ENCODE measurements around the gene PCBP3. TPM values are rescaled to one million over a fixed set of nuclear protein-coding genes. Genes with fewer than 3 reads are reported as not detected.

The PCBP3 gene
- total and polyA plus RNA-seq, 2 donors from 2014 or later, result 2.3 to 5.4 TPM

DNA sequence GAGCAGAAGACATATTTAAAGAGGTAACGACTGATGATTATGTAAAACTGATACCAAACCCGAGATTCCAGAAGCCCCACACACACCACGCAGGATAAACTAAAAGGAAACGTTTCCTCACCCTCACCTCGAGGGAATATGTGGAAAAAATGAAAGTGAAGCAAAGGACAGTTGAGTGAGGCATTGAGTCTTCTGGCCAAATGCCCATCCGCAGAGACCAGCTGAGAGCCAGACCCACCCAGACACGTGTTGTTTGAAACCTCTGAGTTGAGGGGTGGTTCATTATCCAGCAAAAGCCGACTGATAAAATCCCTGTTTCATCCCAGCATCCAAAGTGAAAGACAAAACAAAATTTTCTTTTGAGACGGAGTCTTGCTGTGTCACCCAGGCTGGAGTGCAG, 29.6 kb upstream of the PCBP3 start:
- no peaks in the 10 kb centered on the region for H3K4me1 ChIP-seq (ENCODE audit: control insufficient read depth in 2 of 3, insufficient read depth in 2 of 3, low read depth in 1 of 3, low read length in 3 of 3)
- TF ChIP-seq, protein P1, sequence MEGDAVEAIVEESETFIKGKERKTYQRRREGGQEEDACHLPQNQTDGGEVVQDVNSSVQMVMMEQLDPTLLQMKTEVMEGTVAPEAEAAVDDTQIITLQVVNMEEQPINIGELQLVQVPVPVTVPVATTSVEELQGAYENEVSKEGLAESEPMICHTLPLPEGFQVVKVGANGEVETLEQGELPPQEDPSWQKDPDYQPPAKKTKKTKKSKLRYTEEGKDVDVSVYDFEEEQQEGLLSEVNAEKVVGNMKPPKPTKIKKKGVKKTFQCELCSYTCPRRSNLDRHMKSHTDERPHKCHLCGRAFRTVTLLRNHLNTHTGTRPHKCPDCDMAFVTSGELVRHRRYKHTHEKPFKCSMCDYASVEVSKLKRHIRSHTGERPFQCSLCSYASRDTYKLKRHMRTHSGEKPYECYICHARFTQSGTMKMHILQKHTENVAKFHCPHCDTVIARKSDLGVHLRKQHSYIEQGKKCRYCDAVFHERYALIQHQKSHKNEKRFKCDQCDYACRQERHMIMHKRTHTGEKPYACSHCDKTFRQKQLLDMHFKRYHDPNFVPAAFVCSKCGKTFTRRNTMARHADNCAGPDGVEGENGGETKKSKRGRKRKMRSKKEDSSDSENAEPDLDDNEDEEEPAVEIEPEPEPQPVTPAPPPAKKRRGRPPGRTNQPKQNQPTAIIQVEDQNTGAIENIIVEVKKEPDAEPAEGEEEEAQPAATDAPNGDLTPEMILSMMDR (IDR thresholded peaks at IDR 0.05; ENCODE audit: borderline replicate concordance, extremely low read depth, insufficient read depth), result no peak
- no peak overlapping the region for H3K9ac ChIP-seq (ENCODE audit: low read length in 3 of 3)
- intact Hi-C loops (cut with DNase I), result no loop called here
- FAIRE-seq (no peak), DNase-seq (no peak)
- H3K9me3 ChIP-seq (ENCODE audit: control insufficient read depth in 2 of 3, insufficient read depth in 1 of 3, low read length in 3 of 3), result no peaks in the 10 kb centered on the region
- H3K27ac ChIP-seq (ENCODE audit: low read depth in 2 of 2, low read length in 2 of 2), result no peak overlapping the region
- no peaks in the 10 kb centered on the region for H3K36me3 ChIP-seq (ENCODE audit: control insufficient read depth in 2 of 3, insufficient read depth in 3 of 3, low read length in 3 of 3)
- no peak overlapping the region for H3K4me3 ChIP-seq (ENCODE audit: low read length in 3 of 3)
- no peaks in the 10 kb centered on the region for H3K27me3 ChIP-seq (ENCODE audit: control insufficient read depth, insufficient read depth, low read length)

DNA sequence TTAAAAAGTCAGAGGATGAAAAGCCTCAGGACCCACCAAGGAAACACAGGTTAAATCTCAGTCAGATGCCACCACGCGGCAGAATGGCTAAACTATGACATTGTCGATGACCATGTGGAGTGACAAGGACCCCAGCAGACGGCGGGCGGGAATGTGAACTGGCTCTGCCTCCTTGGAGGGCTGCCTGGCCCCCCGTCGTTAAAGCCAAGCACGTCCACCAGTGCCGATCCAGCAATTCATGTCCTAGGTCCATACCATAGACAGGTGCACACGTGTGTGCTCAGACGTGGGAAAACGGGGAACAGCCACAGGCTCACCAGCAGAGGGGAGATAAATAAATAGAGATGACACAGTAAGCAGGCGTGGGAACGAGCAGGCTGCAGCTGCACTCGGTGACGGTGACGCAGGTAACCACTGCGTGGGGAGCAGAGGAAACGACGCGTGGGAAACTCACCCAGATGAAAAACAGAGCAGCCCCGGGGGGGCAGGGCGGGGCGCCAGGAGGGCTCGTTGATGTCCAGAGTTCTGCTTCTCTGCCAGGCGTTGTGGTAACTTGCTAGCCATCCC, 28.3 kb upstream of the PCBP3 start:
- no peak for FAIRE-seq

DNA sequence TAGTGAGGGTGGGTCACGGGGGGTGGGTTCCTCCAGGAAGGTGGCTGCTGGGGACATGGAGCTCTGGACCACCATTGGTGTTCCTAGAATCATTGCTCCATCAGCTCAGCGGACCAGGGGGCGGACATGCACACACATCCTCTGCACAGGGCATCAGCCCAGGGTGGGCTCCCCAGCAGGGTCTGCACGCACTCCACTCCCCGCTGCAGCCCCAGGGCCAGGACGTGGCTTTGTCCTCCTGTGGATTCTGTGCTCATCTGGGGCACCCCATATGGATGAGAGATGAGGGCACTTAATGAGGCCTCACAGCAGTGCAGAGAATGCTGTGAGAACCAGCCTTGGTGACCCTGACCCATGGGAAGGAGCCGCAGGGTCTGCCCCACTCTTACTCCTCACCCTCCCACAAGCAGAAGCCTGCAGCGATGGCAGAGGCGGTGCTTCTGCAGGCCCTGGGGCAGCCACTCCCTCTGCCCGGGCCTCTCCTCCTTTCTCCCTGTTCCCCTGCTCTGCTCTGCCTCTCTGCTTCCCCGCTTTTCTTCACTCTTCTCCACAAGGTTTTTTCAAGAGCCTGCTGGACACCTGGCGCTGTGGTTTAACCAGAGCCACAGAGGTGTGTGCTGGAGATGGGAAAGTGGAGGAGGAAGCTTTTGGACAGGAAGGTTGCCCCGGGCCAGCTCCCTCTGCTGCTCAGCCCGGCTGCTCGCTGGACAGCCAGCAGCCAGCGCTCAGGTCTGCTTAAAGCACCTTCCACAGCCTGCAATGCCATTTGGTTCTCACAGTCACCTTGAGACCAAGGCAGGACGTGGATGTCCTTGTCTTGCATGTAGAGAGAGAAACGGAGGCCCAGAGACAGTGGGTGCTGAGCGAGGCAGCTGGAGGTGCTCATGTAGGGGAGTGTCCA, 26.3 kb upstream of the PCBP3 start:
- H3K9ac ChIP-seq (ENCODE audit: low read length in 3 of 3), result no peak overlapping the region
- FAIRE-seq (no peak), DNase-seq (peak in 4 of 5 donors; percentile 31 to 59 (median 44))
- H3K4me1 ChIP-seq (ENCODE audit: control insufficient read depth in 2 of 3, insufficient read depth in 2 of 3, low read depth in 1 of 3, low read length in 3 of 3), result no peaks in the 10 kb centered on the region
- H3K9me3 ChIP-seq (ENCODE audit: control insufficient read depth in 2 of 3, insufficient read depth in 1 of 3, low read length in 3 of 3), result no peaks in the 10 kb centered on the region
- H3K27me3 ChIP-seq (ENCODE audit: control insufficient read depth, insufficient read depth, low read length), result no peaks in the 10 kb centered on the region
- intact Hi-C loops (cut with DNase I), result no loop called here
- no peak overlapping the region for H3K27ac ChIP-seq (ENCODE audit: low read depth in 2 of 2, low read length in 2 of 2)
- TF ChIP-seq, protein P1 (IDR thresholded peaks at IDR 0.05; ENCODE audit: borderline replicate concordance, extremely low read depth, insufficient read depth), result no peak
- H3K36me3 ChIP-seq (ENCODE audit: control insufficient read depth in 2 of 3, insufficient read depth in 3 of 3, low read length in 3 of 3), result no peaks in the 10 kb centered on the region
- H3K4me3 ChIP-seq (ENCODE audit: low read length in 3 of 3), result no peak overlapping the region

More for the DNA sequence above, 28.3 kb upstream of the PCBP3 start:
- DNase-seq, result peak in 4 of 5 donors; percentile 30 to 79 (median 48)
- Histone ChIP-seq H3K27me3 (ENCODE audit: control insufficient read depth, insufficient read depth, low read length) (no peaks in the 10 kb centered on the region), H3K9ac (ENCODE audit: low read length in 3 of 3) (no peak overlapping the region), H3K4me1 (ENCODE audit: control insufficient read depth in 2 of 3, insufficient read depth in 2 of 3, low read depth in 1 of 3, low read length in 3 of 3) (no peaks in the 10 kb centered on the region), H3K9me3 (ENCODE audit: control insufficient read depth in 2 of 3, insufficient read depth in 1 of 3, low read length in 3 of 3) (no peaks in the 10 kb centered on the region), H3K4me3 (ENCODE audit: low read length in 3 of 3) (no peak overlapping the region), H3K27ac (ENCODE audit: low read depth in 2 of 2, low read length in 2 of 2) (no peak overlapping the region), H3K36me3 (ENCODE audit: control insufficient read depth in 2 of 3, insufficient read depth in 3 of 3, low read length in 3 of 3) (no peaks in the 10 kb centered on the region)
- TF ChIP-seq, protein P1 (IDR thresholded peaks at IDR 0.05; ENCODE audit: borderline replicate concordance, extremely low read depth, insufficient read depth), result no peak
- intact Hi-C loops (cut with DNase I), result no loop called here

All from kidney (tissue), 14 donors.